ENCODE results near the gene BICD2.
A peak's percentile ranks its signal among the peaks of the same experiment; 100 is the strongest.
"Not testable (repeated sequence)": the region's sequence is repeated elsewhere in the genome, so short reads cannot be mapped to it uniquely, and the experiment has no call there.

Gene BICD2

DNA sequence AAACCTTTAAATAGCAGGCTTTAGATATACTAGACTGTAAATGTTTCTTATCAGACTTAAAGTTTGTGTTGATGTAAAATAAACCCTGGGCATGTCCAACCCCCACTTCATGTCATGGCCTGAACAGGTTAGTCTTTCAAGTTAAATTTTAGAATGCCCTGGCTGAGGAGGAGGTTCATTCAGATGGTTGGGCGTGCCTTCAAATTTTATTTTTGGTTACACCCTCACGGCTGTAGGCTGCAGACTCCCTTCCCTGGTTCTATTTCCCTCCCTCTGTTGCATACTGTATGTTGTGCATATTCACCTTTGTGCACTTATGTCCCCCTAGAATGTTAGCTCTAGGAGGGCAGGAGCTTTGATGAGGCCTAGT lies 5.3 kb upstream of the BICD2 start:
- no peak for DNase-seq

GRCh38 chr9:92769286-92769685 lies 4.7 kb upstream of the BICD2 start:
- no peak for DNase-seq

GRCh38 chr9:92768816-92769215 lies 4.2 kb upstream of the BICD2 start:
- not testable (repeated sequence) for DNase-seq

GRCh38 chr9:92767066-92768054 lies 2.7 kb upstream of the BICD2 start:
- DNase-seq, result no peak

GRCh38 chr9:92764988-92765936 lies 629 bp upstream of the BICD2 start:
- DNase-seq, result peak; percentile 97

DNA sequence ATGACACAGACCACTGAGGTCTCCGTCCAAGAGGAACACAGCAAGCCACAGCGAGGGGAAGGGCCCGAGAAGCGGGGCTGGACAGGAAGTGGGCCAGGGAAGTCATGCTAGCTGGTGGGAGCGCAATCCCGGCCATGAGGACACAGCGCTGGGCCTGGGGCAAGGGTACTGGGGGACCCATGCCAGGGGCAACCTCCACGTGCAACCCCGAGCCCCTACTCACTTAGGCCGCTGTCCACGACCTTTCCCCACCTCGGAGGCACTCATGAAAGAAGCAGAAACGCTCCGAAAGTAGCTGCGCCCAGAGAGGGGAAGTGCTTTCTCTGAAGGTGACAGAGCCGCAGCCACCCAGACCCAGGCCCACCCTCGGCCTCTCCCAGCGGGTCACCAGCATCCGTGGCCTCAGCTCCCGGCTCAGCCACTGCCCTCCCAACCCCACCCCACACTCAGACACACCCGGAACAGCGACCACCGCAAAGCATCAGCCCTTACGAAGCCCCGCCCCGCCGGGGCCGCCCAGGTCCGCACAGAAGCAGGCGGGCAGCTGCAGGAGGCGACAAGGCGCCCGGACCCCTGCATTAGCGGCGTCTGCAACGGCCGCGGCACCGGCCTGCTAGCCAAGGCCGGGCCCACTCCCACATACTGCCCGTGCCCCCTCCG lies 782 bp downstream of the BICD2 start:
- DNase-seq, result peak; percentile 70

DNA sequence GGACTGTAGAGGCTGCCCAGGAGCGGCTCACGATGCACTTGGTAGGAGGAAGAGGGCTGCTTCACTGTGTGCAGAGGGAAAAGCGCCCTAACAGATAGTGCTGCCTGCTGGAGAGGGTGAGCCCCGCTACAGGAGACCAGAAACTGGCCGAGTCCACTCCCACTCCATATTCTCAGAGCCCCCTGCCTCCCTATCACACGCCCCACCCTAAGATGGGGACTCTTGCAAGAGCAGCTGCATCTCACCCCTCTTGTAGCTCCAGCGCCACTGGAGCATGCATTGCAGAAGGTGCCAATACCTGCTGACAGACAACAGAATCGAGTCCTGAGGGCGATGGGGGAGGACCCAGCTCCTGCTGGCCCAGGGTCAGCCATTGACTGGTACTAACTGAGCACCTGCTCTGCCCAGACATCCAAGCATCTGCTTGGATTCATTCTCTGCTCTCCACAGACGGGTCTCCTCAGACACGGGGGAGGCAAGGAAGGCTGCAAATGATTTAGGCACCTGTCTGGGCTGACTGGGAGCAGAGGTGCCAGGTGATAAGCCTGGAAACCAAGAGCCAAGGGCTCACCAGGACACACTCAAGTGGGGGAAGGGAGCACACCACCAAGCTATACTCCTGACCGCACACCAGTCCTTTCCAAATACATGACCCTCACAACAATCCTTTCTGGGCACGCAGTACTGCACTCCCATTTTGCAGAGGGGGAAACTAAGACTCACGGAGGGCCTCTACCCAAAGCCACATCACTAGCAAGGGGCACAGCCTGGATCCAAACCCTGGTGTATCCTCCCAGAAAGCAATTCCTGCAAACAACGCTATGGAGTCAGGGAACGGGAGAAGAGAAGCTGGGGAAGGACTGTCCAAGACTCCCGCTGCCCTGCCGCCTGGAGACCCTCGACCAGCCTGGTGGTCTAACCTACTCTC lies 1.6 kb downstream of the BICD2 start:
- DNase-seq, result no peak

DNA sequence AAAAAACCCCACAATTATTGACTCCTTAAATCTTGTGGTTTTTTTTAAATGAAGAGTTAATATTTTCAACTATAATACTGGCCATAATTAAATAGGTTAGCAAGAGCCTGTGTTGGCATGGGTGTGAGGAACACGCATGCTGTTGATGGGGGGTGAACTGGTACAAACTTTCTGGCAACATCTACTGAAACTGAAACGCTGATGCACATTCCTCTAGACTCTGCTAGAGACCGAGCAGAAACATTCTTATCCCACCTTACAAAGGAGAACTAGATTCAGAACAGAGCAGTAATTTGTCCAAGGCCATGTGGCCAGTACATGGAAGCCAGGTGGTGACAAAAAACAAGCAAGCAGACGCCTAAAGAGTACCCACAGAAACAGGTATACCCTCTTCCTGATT lies 2.4 kb downstream of the BICD2 start:
- DNase-seq, result no peak

DNA sequence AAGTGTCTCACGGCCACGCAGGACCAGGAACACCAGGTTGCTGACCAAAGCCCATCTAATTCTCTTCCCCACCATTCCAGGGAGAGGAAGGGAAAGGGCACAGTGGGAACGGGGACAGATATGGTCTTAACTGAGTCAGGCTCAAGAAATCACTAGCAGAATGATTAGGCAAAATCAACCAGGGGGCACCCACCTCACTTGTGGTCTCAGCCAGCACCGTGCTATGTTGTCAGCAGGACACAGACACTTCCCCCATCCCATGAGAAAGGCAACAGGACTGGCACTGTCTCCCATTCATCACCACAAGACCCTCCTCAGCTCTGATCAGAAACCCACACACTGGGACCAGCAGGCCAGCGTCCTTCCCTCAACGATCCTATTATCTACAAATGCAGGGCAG lies 2.9 kb downstream of the BICD2 start:
- DNase-seq, result no peak

DNA sequence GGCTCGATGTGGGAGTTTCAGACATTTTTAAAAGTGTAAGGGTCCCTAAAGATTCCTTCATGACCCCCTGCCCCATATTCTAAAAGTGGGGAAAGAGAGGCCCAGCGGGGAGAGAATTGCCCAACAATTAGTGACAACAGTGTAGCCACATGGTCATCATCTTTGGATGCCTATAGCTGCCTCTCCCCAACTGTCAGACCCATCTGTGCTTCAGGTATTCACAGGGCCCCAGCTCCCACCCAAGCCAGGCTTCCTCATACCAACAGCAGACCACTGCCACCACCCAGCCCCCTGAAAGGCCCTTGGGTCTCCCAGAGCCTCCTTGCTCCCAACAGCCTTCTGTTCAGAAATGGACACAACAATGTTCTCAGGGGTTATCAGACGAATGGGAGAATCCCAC lies 4.1 kb downstream of the BICD2 start:
- no peak for DNase-seq

DNA sequence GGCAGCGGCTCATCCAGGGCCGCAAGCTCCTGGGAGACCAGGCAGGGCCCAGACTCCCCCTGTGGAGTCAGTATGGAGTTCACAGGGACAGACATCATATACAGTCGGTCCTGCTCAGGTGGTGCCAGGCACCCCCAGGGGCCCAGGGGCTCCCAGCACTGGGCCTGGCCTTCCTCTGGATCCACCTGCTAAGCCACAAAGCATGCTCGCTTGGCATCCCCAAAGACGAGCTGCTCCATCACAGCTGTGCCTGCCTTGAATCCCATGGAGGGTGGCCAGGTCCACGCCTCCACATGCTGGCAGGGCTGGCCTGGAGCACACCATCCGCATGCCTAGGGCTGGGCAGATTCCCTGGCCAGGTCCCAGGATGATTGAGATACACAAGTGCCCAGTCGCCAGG lies 4.6 kb downstream of the BICD2 start:
- DNase-seq, result no peak

GRCh38 chr9:92759446-92759845 lies 5.2 kb downstream of the BICD2 start:
- no peak for DNase-seq

GRCh38 chr9:92756792-92757191 lies 7.8 kb downstream of the BICD2 start:
- DNase-seq, result no peak

DNA sequence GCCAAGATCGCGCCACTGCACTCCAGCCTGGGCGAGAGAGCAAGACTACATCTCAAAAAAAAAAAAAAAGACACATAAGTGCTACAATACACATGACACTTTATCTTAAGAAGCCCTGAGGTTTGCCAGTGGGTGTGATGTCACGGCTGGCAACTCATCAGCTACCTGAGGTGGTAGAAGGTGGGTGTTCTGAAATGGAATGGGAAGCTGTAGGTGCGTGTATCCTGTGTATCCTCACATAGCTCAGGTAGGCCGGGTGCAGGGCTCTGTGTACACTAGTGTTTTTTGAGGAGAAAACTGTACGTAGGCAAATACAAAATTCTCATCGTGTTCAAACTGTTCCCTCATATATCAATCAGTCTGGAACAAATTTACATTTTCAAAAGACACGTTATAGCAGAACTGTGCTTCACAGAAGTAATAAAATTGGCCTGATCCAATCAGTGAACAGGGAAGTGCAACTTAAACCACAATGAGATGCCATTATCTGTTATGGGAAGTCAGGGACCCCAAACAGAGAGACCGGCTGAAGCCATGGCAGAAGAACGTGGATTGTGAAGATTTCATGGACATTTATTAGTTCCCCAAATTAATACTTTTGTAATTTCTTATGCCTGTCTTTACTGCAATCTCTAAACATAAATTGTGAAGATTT lies 10.4 kb downstream of the BICD2 start:
- no peak for DNase-seq

GRCh38 chr9:92752812-92753404 lies 11.7 kb downstream of the BICD2 start:
- DNase-seq, result no peak

- DNase-seq, result no peak
Measured at GRCh38 chr9:92749934-92750315, 14.7 kb downstream of the BICD2 start.

GRCh38 chr9:92749071-92749933 lies 15.3 kb downstream of the BICD2 start:
- no peak for DNase-seq

DNA sequence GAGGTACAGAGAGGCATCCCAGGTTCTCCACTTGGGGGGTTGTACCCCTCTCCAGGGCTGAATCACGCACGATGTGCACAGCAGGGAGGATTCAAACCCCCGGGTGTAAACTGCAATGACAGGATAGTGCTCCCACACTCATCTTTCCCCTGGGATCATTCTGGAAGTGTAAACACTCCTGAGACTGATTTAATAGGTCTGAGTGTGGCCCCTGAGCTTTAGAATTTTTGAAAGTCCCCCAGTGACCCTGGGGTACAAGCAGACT lies 16.5 kb downstream of the BICD2 start:
- no peak for DNase-seq

DNA sequence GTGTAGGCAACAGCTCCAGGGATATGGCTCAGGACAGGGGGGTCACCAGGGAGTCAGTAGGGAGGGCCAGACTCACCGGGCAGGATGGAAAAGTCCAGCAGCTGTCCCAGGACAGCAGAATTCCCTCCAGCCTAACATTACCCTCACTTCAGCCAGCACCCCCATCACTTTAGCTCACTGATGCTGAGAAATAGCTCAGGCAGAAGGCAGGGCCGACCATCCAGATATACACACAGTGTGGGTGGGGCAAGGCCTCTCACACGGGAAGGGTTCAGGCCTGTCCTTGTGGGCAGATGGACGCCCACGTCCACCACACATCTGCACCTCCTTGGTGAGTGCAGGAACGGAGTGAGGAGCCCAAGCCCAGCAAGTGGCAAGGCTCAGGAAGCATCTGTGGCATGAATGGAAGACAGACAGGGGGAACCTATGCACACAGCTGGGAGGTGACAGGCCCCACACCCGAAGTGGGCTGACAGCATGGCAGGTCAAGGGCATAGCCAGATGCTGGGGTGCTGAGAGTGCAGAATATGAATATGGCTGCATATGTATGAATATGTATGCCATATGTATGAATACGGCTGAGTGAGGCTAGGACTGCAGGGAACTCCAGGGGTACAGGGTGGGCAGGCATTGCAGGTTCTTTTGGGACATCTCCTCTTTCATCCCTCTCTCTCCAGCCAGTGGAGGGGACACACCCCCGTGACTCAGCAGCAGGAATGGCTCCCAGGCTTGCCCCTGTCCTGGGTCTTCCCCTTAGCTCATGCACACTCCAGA lies 17.0 kb downstream of the BICD2 start:
- DNase-seq, result no peak
